GM12878 (cell line): ENCODE results near the gene ARSI. TPM values are rescaled to one million over a fixed set of nuclear protein-coding genes. Genes with fewer than 3 reads are reported as not detected.

Source experiments
- ATAC-seq: fragments of 200-7000 bp; cut with Tn5 transposase; 3 replicates; pipeline ENCODE4 v1.9.1; 2020; ENCODE audit warnings: mild to moderate bottlenecking, moderate library complexity
- BruUV-seq: library from RNA; stranded (reverse); fragments of 400-500 nt; replicated peaks from 2 replicates; lab custom pipeline; 2021; lab: Mats Ljungman, UMichigan
- CTCF ChIA-PET: fragments of 300-600 bp; sonication (Branson Sonifier 250); formaldehyde crosslinking; extraction: SDS; loops from one replicate; lab custom pipeline; 2021; ENCODE audit warnings: inconsistent platforms; lab: Yijun Ruan, JAX
- POLR2A ChIA-PET: fragments of 350-600 bp; formaldehyde crosslinking; extraction: SDS; loops from one replicate; lab custom pipeline; 2021; ENCODE audit warnings: inconsistent platforms; lab: Charles Lee
- RAD21 ChIA-PET: fragments of 300-600 bp; sonication (Branson Sonifier 250); formaldehyde crosslinking; loops from one replicate; lab custom pipeline; 2023; ENCODE audit warnings: antibody characterized with exemption; ENCODE audit not compliant: unreplicated experiment; lab: Charles Lee
- SMC1A ChIA-PET: fragments of 300-600 bp; sonication (Branson Sonifier 250); formaldehyde crosslinking; loops from one replicate; lab custom pipeline; 2023; ENCODE audit not compliant: unreplicated experiment, uncharacterized antibody; lab: Charles Lee
- DNase-seq: peaks from one replicate; pipeline ENCODE4 v3.0.0-alpha.2; 2011; ENCODE audit warnings: low read depth, low spot score
- FAIRE-seq: peaks from 3 replicates; lab custom pipeline; 2011; peaks lifted over from hg19 to GRCh38; lab: Jason Lieb, UNC
- H2AFZ ChIP-seq: 2 replicates; pipeline ENCODE4 v1.6.0; 2011; ENCODE audit warnings: low read depth, low read length, control low read depth; ENCODE audit not compliant: control insufficient read depth
- H3K27ac ChIP-seq: 2 replicates; pipeline ENCODE4 v1.5.1; 2011; ENCODE audit warnings: control low read depth; ENCODE audit not compliant: control insufficient read depth, insufficient read depth
- H3K27me3 ChIP-seq, 2 experiments: replicated peaks in 1 of 2; 2 replicates each; pipeline versions ENCODE4 v1.6.0 to v1.6.1; 2011; ENCODE audit warnings: low read length in 1 of 2; ENCODE audit not compliant: control insufficient read depth in 2 of 2, insufficient read depth in 2 of 2
- H3K36me3 ChIP-seq, 2 experiments: 2 replicates each; pipeline ENCODE4 v1.5.1; 2011; ENCODE audit warnings: low read length in 1 of 2; ENCODE audit not compliant: control insufficient read depth in 2 of 2, insufficient read depth in 2 of 2
- H3K4me1 ChIP-seq: 2 replicates; pipeline ENCODE4 v1.6.1; 2011; ENCODE audit warnings: mild to moderate bottlenecking, low read length, moderate library complexity, mixed read lengths; ENCODE audit not compliant: control insufficient read depth, insufficient read depth
- H3K4me2 ChIP-seq: 2 replicates; pipeline ENCODE4 v1.6.0; 2011; ENCODE audit warnings: control low read depth; ENCODE audit not compliant: control insufficient read depth, insufficient read depth
- H3K4me3 ChIP-seq: fragments of 200-600 bp; sonication (generic); 2 replicates; pipeline ENCODE4 v1.5.1; 2016
- H3K79me2 ChIP-seq: 2 replicates; pipeline ENCODE4 v1.6.0; 2011; ENCODE audit warnings: low read length; ENCODE audit not compliant: control insufficient read depth, insufficient read depth
- H3K9ac ChIP-seq: 2 replicates; pipeline ENCODE4 v1.8.0; 2011; ENCODE audit warnings: low read length, control low read depth, mixed read lengths; ENCODE audit not compliant: control insufficient read depth, insufficient read depth
- H3K9me3 ChIP-seq: replicated peaks from 3 replicates; pipeline ENCODE4 v1.5.1; 2011; ENCODE audit warnings: mild to moderate bottlenecking, low read length; ENCODE audit not compliant: control insufficient read depth, insufficient read depth
- H4K20me1 ChIP-seq: 2 replicates; pipeline ENCODE4 v1.6.0; 2011; ENCODE audit not compliant: control insufficient read depth, insufficient read depth
- E2F8 ChIP-seq: fragments of 450-650 bp; IDR thresholded peaks from 2 replicates; pipeline ENCODE4 v1.6.1; 2018; ENCODE audit warnings: mild to moderate bottlenecking, low read depth, moderate library complexity; ENCODE audit not compliant: partially characterized antibody
- GATAD2B ChIP-seq: fragments of 450-650 bp; conservative IDR thresholded peaks from 2 replicates; pipeline ENCODE4 v1.6.1; 2017; ENCODE audit warnings: low read depth, mild to moderate bottlenecking, moderate library complexity
- KDM1A ChIP-seq: fragments of 200-600 bp; sonication (generic); IDR thresholded peaks from 2 replicates; pipeline ENCODE4 v1.6.1; 2016; ENCODE audit warnings: borderline replicate concordance
- NKRF ChIP-seq: fragments of 450-650 bp; conservative IDR thresholded peaks from 2 replicates; pipeline ENCODE4 v1.6.1; 2017; ENCODE audit warnings: mild to moderate bottlenecking, moderate library complexity
- POLR2AphosphoS5 ChIP-seq: IDR thresholded peaks from 2 replicates; pipeline ENCODE4 v1.6.1; 2011; ENCODE audit warnings: mild to moderate bottlenecking, low read length, inconsistent platforms
- PRDM15 ChIP-seq: fragments of 450-650 bp; formaldehyde crosslinking; IDR thresholded peaks from 2 replicates; pipeline ENCODE4 v1.4.0; 2020; ENCODE audit warnings: mild to moderate bottlenecking, moderate library complexity
- TAF1 ChIP-seq: IDR thresholded peaks from 2 replicates; pipeline ENCODE4 v1.6.1; 2011; ENCODE audit warnings: mild to moderate bottlenecking, low read depth, low read length, borderline replicate concordance
- WGBS: methylation state at CpG from one replicate; pipeline ENCODE4 v1.1.6; 2016; ENCODE audit warnings: low lambda C conversion rate; ENCODE audit not compliant: insufficient replicate concordance, insufficient coverage; ENCODE audit errors: missing lambda C conversion rate; 5-methylcytosine and 5-hydroxymethylcytosine counted together
- in situ Hi-C: fragments of 300-500 bp; cut with MboI; formaldehyde crosslinking; loops from 9 replicates; pipeline ENCODE4 v1.14.3; 2018; ENCODE audit warnings: mixed read lengths
- intact Hi-C: fragments of 100-400 bp; cut with micrococcal nuclease; formaldehyde crosslinking; loops from one replicate; pipeline ENCODE4 v1.14.2; 2022; ENCODE audit not compliant: unreplicated experiment
- polyA plus RNA-seq, 11 experiments: library from polyadenylated mRNA; depleted of rRNA in 4 of 11; unstranded in 6 of 11; stranded (reverse) in 5 of 11; fragments of >200 nt; fragmentation: Nextera tagmentation in 4 of 11; fragmentation: Illumina TruSeq in 1 of 11; extraction: Ambion mirVana in 4 of 11; extraction: Trizol in 1 of 11; gene quantifications; 1 replicate in 1 of 11; 2 replicates in 10 of 11; pipeline versions ENCODE4 v1.2.1 to v1.2.3, GENCODE V29; 2011 to 2016; ENCODE audit warnings: inconsistent platforms in 2 of 11, missing spikeins in 2 of 11, low read depth in 1 of 11
- total RNA-seq, 4 experiments: library from RNA; depleted of rRNA in 3 of 4; stranded (reverse); fragments of >200 nt in 3 of 4; fragmentation: Illumina TruSeq in 1 of 4; extraction: Trizol in 1 of 4; gene quantifications; 2 replicates each; pipeline versions ENCODE4 v1.2.1 to v1.2.3, GENCODE V29; 2013 to 2021

ARSI gene
- total and polyA plus RNA-seq, 10 of the 15 experiments (the other 5 are each of a cell fraction or from before 2014, with no cell fraction given) = not detected

- 71% methylated on average over 36 of the region's 36 CpGs for WGBS
- intact Hi-C loops = no loop called here
- TF ChIP-seq POLR2AphosphoS5 = no peak
- TF ChIP-seq NKRF = no peak
- no peak for TF ChIP-seq TAF1
- no peak for TF ChIP-seq KDM1A
- no peak for TF ChIP-seq E2F8
- no peak for TF ChIP-seq PRDM15 (CRISPR knock-in tag)
- no peak for TF ChIP-seq GATAD2B
- FAIRE-seq (no peak), DNase-seq (no peak), ATAC-seq (no peak)
- ChIA-PET RAD21 (interaction anchor here (0.5 kb wide), 1 partner anchor 10 kb away, joined by 3 read pairs; no protein-coding TSS in a partner anchor), POLR2A (interaction anchor here (0.5 kb wide), 1 partner anchor 196 kb away, joined by 3 read pairs; no protein-coding TSS in a partner anchor), CTCF (interaction anchor here (1.0 kb wide), 1 partner anchor 53 kb away, joined by 3 read pairs; no protein-coding TSS in a partner anchor), SMC1A (no interaction called here)
- no peak overlapping the region for H3K27ac ChIP-seq
- H3K9ac ChIP-seq = no peak overlapping the region
- no peaks in the 10 kb centered on the region for H4K20me1 ChIP-seq
- in situ Hi-C loops = no loop called here
- no peaks in the 10 kb centered on the region for H3K9me3 ChIP-seq
- no peaks in the 10 kb centered on the region for H3K79me2 ChIP-seq
- no peak overlapping the region for H3K4me2 ChIP-seq
- no TSS peak for BruUV-seq
- H3K36me3 ChIP-seq = no peaks in the 10 kb centered on the region
- no peak overlapping the region for H3K4me3 ChIP-seq
- no peaks in the 10 kb centered on the region for H3K4me1 ChIP-seq
- no peak overlapping the region for H2AFZ ChIP-seq
- H3K27me3 ChIP-seq = no peaks in the 10 kb centered on the region; a peak in 1 of 4 replicates
Measured at GRCh38 chr5:150297236-150297890, 5.3 kb downstream of the ARSI start.
